Uterus (tissue), 2 donors: ENCODE data around the gene NFIA.

Source experiments
- CTCF ChIP-seq, 4 experiments: fragments of 200-600 bp in 2 of 4; fragments of 450-650 bp in 2 of 4; sonication (generic) in 2 of 4; IDR thresholded peaks; one replicate each; pipeline ENCODE4 v1.5.1; 2016 to 2019; ENCODE audit warnings: antibody characterized with exemption in 4 of 4, mild to moderate bottlenecking in 2 of 4, moderate library complexity in 1 of 4
- POLR2A ChIP-seq, 2 donors: fragments of 450-650 bp; IDR thresholded peaks; one replicate each; pipeline ENCODE4 v1.6.1; 2016; ENCODE audit warnings: antibody characterized with exemption in 2 of 2, mild to moderate bottlenecking in 1 of 2, moderate library complexity in 1 of 2

GRCh38 chr1:61142726-61143500 lies 60.6 kb downstream of the NFIA start:
- TF ChIP-seq CTCF (IDR thresholded peaks at IDR 0.05) (no peak), POLR2A (IDR thresholded peaks at IDR 0.05) (no peak)
